Measurements from ENCODE around the gene NOS1AP.

DNA sequence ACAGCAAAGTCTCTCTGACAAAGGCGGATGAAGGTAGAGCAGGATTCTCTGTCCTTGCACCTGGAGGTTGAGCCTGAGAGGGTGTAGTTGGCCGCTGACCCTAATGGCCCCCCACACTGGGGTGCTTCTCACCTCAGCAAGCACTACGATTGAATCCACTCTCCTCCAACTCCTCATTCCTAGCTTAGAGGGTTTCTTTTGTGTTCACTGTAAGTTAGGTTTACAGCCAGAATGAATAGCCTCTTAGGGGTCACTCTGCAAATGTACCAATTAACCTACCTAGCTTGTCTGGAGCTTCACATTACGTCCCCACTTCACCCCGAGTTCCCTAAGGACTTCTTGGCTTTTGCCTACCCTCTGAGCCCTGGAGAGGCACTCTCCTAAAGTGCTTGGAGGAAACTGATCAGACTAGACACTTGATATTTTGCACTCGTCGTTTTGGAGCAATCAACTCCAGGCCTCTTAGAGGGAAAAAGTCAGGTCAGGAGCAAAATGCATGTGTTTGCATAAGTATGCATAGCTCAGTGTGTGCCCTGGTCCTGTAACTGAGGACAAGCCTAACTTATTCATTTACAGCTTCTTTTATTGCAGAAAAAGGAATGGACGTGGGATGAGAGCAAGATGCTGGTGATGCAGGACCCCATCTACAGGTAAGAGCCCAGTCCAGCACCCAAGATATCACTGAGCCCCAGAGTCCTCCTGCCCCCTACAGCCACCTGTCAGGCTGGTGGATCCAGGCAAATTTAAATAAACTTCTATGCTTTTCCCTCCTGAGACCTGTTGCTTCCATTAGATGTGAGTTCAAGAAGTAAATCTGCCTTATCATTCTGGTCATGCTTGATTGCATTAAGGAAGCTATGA, 230.8 kb downstream of the NOS1AP start:
- TF ChIP-seq, protein P1, sequence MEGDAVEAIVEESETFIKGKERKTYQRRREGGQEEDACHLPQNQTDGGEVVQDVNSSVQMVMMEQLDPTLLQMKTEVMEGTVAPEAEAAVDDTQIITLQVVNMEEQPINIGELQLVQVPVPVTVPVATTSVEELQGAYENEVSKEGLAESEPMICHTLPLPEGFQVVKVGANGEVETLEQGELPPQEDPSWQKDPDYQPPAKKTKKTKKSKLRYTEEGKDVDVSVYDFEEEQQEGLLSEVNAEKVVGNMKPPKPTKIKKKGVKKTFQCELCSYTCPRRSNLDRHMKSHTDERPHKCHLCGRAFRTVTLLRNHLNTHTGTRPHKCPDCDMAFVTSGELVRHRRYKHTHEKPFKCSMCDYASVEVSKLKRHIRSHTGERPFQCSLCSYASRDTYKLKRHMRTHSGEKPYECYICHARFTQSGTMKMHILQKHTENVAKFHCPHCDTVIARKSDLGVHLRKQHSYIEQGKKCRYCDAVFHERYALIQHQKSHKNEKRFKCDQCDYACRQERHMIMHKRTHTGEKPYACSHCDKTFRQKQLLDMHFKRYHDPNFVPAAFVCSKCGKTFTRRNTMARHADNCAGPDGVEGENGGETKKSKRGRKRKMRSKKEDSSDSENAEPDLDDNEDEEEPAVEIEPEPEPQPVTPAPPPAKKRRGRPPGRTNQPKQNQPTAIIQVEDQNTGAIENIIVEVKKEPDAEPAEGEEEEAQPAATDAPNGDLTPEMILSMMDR (IDR thresholded peaks at IDR 0.05) = no peak
- no peak for TF ChIP-seq POLR2A (IDR thresholded peaks at IDR 0.05)

All from lower leg skin (tissue), 3 donors.